GM12864 (cell line): ENCODE data around the gene ITGB4.

Experiments
- DNase-seq: peaks from one replicate; pipeline ENCODE4 v3.0.0-alpha.2; 2011; ENCODE audit warnings: low read depth
- H3K4me3 ChIP-seq: 2 replicates; pipeline ENCODE4 v1.5.1; 2011; ENCODE audit warnings: mild to moderate bottlenecking, low read depth, low read length, control low read depth
- TF ChIP-seq, protein P1 (sequence below): IDR thresholded peaks from 2 replicates; pipeline ENCODE4 v1.5.1; 2011; ENCODE audit warnings: low read depth, mild to moderate bottlenecking, moderate library complexity, low read length, control low read depth, inconsistent platforms; ENCODE audit errors: missing control alignments

Gene ITGB4

DNA sequence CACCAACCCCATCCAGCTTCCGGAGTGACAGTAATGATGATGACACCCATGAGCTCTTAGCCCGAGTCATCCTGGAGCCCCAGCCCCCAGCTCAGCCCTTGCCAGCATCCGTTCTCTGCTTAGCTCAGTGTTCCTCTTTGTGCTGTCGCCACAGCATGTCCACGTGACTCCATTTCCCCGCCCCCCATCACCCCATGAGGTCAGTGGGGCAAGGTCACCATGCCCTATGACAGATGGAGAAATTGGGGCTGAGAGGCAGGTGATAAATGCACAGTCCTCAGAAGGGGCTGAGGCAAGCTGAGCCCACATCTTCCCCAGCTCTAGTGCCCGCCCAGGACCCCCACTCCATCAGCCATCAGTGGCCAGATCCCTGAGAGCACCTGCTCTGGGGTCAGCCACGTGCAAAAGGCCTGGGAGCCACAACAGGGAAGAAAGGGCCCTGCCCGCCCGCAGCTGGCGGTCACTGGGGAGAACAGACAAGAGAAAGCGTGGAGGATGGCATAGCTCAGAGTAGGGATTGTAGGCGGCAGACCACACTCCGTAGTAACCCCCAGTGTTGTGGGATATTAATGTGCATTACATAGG lies 17.1 kb downstream of the ITGB4 start:
- TF ChIP-seq, protein P1, sequence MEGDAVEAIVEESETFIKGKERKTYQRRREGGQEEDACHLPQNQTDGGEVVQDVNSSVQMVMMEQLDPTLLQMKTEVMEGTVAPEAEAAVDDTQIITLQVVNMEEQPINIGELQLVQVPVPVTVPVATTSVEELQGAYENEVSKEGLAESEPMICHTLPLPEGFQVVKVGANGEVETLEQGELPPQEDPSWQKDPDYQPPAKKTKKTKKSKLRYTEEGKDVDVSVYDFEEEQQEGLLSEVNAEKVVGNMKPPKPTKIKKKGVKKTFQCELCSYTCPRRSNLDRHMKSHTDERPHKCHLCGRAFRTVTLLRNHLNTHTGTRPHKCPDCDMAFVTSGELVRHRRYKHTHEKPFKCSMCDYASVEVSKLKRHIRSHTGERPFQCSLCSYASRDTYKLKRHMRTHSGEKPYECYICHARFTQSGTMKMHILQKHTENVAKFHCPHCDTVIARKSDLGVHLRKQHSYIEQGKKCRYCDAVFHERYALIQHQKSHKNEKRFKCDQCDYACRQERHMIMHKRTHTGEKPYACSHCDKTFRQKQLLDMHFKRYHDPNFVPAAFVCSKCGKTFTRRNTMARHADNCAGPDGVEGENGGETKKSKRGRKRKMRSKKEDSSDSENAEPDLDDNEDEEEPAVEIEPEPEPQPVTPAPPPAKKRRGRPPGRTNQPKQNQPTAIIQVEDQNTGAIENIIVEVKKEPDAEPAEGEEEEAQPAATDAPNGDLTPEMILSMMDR: no peak
- no peak overlapping the region for H3K4me3 ChIP-seq
- DNase-seq: no peak

DNA sequence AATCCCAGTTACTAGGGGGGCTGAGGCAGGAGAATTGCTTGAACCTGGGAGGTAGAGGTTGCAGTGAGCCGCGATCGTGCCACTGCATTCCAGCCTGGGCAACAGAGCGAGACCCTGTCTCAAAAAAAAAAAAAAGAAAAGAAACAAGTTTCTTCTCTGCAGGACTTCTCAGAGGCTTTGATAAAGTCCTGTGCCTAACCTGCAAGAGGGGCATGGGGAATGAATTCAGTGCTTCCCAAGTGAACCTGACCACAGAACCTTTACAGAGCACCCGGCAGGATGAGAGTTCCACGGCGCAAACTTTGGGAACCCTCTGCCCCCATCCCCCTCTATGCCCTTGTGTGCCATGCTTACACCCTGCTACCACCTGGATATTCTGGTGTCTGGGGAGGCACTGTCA lies 17.9 kb downstream of the ITGB4 start:
- TF ChIP-seq, protein P1: no peak

DNA sequence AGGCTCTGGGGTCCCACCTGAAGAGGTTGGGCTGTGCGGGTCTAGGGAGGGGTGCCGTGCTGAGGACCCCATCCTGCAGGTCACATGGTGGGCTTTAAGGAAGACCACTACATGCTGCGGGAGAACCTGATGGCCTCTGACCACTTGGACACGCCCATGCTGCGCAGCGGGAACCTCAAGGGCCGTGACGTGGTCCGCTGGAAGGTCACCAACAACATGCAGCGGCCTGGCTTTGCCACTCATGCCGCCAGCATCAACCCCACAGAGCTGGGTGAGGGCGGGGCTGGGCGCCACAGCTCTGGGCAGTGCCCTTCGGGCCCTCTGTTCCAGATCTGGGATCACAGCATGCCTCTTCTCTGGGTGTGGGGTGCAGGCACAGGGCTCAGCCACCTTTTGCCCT lies 18.5 kb downstream of the ITGB4 start:
- H3K4me3 ChIP-seq: no peak overlapping the region
- no peak for DNase-seq
- TF ChIP-seq, protein P1: no peak

More for the DNA sequence above, 17.9 kb downstream of the ITGB4 start:
- no peak overlapping the region for H3K4me3 ChIP-seq
- DNase-seq: no peak

DNA sequence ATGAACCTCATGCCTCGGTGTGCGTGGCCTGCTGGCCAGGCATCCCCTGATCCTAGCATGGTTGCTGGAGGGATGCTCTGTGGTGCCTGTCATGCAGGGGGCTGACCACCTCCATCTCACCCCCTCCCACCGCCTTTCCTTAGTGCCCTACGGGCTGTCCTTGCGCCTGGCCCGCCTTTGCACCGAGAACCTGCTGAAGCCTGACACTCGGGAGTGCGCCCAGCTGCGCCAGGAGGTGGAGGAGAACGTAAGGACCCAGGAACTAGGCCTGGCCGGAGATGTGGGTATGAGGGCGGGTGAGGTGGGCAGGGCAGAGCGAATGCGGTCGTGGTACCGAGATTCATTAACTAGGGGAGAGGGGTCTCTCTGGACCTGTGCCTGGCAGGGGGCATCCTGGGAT lies 19.0 kb downstream of the ITGB4 start:
- no peak overlapping the region for H3K4me3 ChIP-seq
- TF ChIP-seq, protein P1: no peak
- DNase-seq: no peak

DNA sequence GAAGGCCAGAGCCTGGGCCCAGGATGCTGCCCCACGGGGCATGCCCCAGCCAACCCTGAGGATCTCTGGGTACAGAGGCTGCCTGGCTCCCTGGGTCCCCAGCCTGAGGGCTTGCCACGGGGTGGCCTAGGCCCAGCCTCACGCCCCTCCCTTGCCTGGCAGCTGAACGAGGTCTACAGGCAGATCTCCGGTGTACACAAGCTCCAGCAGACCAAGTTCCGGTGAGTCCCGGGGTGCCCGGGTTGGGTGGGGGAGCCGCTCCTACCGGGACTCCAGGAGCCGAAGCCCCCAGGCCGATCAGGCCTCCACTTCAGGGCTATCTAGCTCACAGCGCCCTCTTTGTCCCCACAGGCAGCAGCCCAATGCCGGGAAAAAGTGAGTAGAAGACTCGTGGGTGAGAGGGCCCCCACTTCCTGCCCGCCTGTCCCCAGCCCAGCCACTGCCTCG lies 19.4 kb downstream of the ITGB4 start:
- DNase-seq: no peak
- H3K4me3 ChIP-seq: no peak overlapping the region
- TF ChIP-seq, protein P1: no peak

DNA sequence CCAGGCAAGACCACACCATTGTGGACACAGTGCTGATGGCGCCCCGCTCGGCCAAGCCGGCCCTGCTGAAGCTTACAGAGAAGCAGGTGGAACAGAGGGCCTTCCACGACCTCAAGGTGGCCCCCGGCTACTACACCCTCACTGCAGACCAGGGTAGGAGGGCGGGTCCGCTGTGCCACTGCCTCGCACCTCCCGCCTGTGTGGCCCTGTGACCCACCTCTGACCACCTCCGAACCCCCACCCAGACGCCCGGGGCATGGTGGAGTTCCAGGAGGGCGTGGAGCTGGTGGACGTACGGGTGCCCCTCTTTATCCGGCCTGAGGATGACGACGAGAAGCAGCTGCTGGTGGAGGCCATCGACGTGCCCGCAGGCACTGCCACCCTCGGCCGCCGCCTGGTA lies 21.1 kb downstream of the ITGB4 start:
- H3K4me3 ChIP-seq: no peak overlapping the region
- DNase-seq: no peak
- TF ChIP-seq, protein P1: no peak

DNA sequence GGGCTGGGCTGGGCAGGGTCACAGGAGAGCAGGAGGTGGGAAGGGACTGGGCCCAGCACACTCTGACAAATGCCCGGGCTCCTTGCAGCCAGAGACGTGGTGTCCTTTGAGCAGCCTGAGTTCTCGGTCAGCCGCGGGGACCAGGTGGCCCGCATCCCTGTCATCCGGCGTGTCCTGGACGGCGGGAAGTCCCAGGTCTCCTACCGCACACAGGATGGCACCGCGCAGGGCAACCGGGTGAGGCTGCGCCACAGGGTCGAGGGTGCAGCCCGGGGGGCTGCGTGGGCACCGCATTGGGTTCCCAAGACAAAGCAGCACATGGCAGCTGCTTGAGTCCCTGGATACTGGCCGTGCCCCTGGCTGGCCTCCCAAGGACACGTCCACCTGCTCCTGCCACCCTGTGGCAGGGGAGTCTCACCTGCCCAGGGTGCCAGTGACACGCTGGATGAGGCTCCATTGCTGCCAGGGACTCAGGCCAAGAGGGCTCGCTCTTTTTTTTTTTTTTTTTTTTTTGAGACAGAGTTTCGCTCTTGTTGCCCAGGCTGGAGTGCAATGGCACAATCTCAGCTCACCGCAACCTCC lies 22.5 kb downstream of the ITGB4 start:
- H3K4me3 ChIP-seq: no peak overlapping the region
- TF ChIP-seq, protein P1: no peak
- no peak for DNase-seq
